Measurements from ENCODE around the gene DLGAP1. TPM values are rescaled to one million over a fixed set of nuclear protein-coding genes. Genes with fewer than 3 reads are reported as not detected.

Gene DLGAP1
- total RNA-seq, 1 experiment from 2014 or later, result 0.39 TPM

DNA sequence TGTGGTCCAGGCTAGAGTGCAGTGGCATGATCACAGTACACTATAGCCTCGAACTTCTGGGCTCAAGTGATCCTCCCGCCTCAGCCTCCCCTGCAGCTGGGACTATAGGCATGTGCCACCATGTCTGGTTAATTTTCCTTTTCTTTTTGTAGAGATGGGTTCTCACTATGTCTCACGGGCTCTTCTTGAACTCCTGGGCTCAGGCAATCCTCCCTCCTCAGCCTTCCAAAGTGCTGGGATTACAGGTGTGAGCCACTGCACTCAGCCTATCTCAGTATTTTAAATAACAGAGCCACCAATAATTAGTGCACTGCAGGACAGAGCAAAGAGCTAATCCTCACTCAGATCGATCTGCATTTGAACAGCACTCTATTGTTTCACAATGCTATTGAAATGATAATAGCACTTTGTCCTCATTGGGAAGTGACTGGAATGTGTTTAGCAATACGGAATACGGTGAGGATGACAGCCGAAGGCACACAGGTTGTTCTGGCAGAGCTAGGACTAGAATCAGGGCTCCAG lies 335.9 kb downstream of the DLGAP1 start (continued):
- TF ChIP-seq, protein P1, sequence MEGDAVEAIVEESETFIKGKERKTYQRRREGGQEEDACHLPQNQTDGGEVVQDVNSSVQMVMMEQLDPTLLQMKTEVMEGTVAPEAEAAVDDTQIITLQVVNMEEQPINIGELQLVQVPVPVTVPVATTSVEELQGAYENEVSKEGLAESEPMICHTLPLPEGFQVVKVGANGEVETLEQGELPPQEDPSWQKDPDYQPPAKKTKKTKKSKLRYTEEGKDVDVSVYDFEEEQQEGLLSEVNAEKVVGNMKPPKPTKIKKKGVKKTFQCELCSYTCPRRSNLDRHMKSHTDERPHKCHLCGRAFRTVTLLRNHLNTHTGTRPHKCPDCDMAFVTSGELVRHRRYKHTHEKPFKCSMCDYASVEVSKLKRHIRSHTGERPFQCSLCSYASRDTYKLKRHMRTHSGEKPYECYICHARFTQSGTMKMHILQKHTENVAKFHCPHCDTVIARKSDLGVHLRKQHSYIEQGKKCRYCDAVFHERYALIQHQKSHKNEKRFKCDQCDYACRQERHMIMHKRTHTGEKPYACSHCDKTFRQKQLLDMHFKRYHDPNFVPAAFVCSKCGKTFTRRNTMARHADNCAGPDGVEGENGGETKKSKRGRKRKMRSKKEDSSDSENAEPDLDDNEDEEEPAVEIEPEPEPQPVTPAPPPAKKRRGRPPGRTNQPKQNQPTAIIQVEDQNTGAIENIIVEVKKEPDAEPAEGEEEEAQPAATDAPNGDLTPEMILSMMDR (IDR thresholded peaks at IDR 0.05 in 2 of 3, conservative IDR thresholded peaks at IDR 0.05 in 1 of 3; ENCODE audit: borderline replicate concordance in 1 of 3, insufficient read depth in 1 of 3, low read depth in 2 of 3, low read length in 2 of 3), result no peak
- TF ChIP-seq POLR2A (IDR thresholded peaks at IDR 0.05; ENCODE audit: borderline replicate concordance, extremely low read depth, insufficient read depth, insufficient read length), result no peak
- no peak for TF ChIP-seq RAD21 (IDR thresholded peaks at IDR 0.05; ENCODE audit: low read depth)

DNA sequence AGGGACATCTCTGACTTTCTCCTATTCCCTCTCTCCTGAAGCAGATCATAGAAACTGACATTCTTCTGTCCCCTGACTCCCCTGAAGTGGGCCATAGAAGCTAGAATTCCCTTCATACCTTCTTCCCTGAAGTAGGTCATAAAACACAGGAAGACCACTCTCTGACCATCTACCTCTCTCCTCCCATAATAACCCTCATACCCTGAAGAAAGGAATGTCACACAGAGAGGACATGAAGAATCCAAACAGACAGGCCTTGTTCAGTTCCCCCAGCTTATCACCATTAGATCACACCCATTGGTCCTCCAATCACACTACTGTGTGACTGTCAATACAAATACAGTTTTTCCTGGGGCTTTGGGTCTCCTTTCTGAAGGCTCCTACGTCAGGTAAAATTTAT lies 347.1 kb downstream of the DLGAP1 start:
- H4K20me1 ChIP-seq (ENCODE audit: insufficient read depth), result no peaks in the 10 kb centered on the region
- H3K27ac ChIP-seq (ENCODE audit: low read depth, low read length), result no peak overlapping the region
- BruUV-seq (replicated peaks), result no TSS peak
- H3K36me3 ChIP-seq (ENCODE audit: control insufficient read depth in 1 of 2, insufficient read depth in 2 of 2, low read length in 2 of 2), result no peaks in the 10 kb centered on the region
- no peak overlapping the region for H3K9ac ChIP-seq (ENCODE audit: low read length)
- TF ChIP-seq SIN3A (IDR thresholded peaks at IDR 0.05; ENCODE audit: low read depth), result no peak
- DNase-seq (ENCODE audit: low read depth, low spot score), result no peak
- POLR2A ChIA-PET, result no interaction called here
- no peaks in the 10 kb centered on the region for H3K9me2 ChIP-seq (ENCODE audit: insufficient read depth)
- no peak for ATAC-seq
- no peaks in the 10 kb centered on the region for H3K9me3 ChIP-seq (ENCODE audit: control insufficient read depth in 1 of 2, insufficient read depth in 1 of 2, low read depth in 1 of 2, low read length in 2 of 2)
- RAD21 ChIA-PET (ENCODE audit: low non-redundant PET in 1 of 2, low total read pairs in 2 of 2, uncharacterized antibody in 2 of 2, unreplicated experiment in 2 of 2), result no interaction called here
- no peak overlapping the region for H3K4me3 ChIP-seq (replicated peaks in 1 of 2; ENCODE audit: low read depth in 1 of 2, low read length in 2 of 2)
- H3K79me2 ChIP-seq (ENCODE audit: insufficient read depth, low read length), result no peaks in the 10 kb centered on the region
- H3K27me3 ChIP-seq (ENCODE audit: insufficient read depth, low read length), result no peaks in the 10 kb centered on the region
- no peaks in the 10 kb centered on the region for H3K4me1 ChIP-seq (ENCODE audit: control insufficient read depth in 1 of 2, insufficient read depth in 2 of 2, low read length in 2 of 2)
- intact Hi-C loops (cut with micrococcal nuclease), result no loop called here
- CTCF ChIA-PET, result interaction anchor here (0.8 to 3.6 kb wide), 3 partner anchors 10 to 113 kb away, joined by 3 to 10 read pairs (median 4); no protein-coding TSS in a partner anchor
- no peak overlapping the region for H3K4me2 ChIP-seq (ENCODE audit: low read length)
- no peak overlapping the region for H2AFZ ChIP-seq (ENCODE audit: low read depth, low read length, poor library complexity, severe bottlenecking)

DNA sequence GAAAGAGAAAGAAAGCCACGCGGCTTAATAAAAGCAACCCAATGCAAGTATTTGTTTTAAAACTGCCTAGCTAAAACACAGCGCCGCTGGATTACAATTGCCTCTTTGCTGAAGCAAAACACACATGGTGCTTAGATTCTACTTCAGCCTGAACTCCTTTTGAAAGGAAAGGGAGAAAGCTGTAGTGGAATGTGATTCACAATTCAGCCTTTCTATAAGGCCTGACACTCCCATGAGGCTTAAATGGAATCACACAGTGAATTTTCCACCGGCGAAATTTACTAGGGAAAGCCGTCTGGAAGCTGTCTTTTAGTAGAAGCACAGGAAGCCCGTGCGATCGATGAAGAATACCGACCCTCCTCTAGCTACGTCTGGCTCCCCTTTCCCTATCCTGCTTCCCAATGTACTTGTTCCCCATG lies 348.0 kb downstream of the DLGAP1 start:
- H3K36me3 ChIP-seq (ENCODE audit: control insufficient read depth in 1 of 2, insufficient read depth in 2 of 2, low read length in 2 of 2), result no peaks in the 10 kb centered on the region
- H3K4me2 ChIP-seq (ENCODE audit: low read length), result no peak overlapping the region
- no peaks in the 10 kb centered on the region for H3K9me3 ChIP-seq (ENCODE audit: control insufficient read depth in 1 of 2, insufficient read depth in 1 of 2, low read depth in 1 of 2, low read length in 2 of 2)
- H3K79me2 ChIP-seq (ENCODE audit: insufficient read depth, low read length), result no peaks in the 10 kb centered on the region
- ATAC-seq (no peak), DNase-seq (ENCODE audit: low read depth, low spot score) (no peak)
- CTCF ChIA-PET, result interaction anchor here (0.7 to 3.6 kb wide), 9 partner anchors 9 to 950 kb away, joined by 3 to 10 read pairs (median 4); no protein-coding TSS in a partner anchor
- no peaks in the 10 kb centered on the region for H3K27me3 ChIP-seq (ENCODE audit: insufficient read depth, low read length)
- intact Hi-C loops (cut with micrococcal nuclease), result no loop called here
- no peaks in the 10 kb centered on the region for H3K9me2 ChIP-seq (ENCODE audit: insufficient read depth)
- no peaks in the 10 kb centered on the region for H4K20me1 ChIP-seq (ENCODE audit: insufficient read depth)
- POLR2A ChIA-PET, result no interaction called here
- H2AFZ ChIP-seq (ENCODE audit: low read depth, low read length, poor library complexity, severe bottlenecking), result no peak overlapping the region
- no TSS peak for BruUV-seq (replicated peaks)
- no peak overlapping the region for H3K4me3 ChIP-seq (replicated peaks in 1 of 2; ENCODE audit: low read depth in 1 of 2, low read length in 2 of 2)
- RAD21 ChIA-PET (ENCODE audit: low non-redundant PET in 1 of 2, low total read pairs in 2 of 2, uncharacterized antibody in 2 of 2, unreplicated experiment in 2 of 2), result no interaction called here
- no peak overlapping the region for H3K27ac ChIP-seq (ENCODE audit: low read depth, low read length)
- H3K9ac ChIP-seq (ENCODE audit: low read length), result no peak overlapping the region
- no peaks in the 10 kb centered on the region for H3K4me1 ChIP-seq (ENCODE audit: control insufficient read depth in 1 of 2, insufficient read depth in 2 of 2, low read length in 2 of 2)
- TF ChIP-seq YY1 (IDR thresholded peaks at IDR 0.05; ENCODE audit: extremely low read depth, insufficient replicate concordance, low read depth, low read length), result no peak
- no peak for TF ChIP-seq ELF1 (IDR thresholded peaks at IDR 0.05; ENCODE audit: borderline replicate concordance, low read depth)
- TF ChIP-seq POLR2A (IDR thresholded peaks at IDR 0.05; ENCODE audit: borderline replicate concordance, extremely low read depth, insufficient read depth, insufficient read length), result no peak
- TF ChIP-seq, protein P1 (IDR thresholded peaks at IDR 0.05 in 2 of 3, conservative IDR thresholded peaks at IDR 0.05 in 1 of 3; ENCODE audit: borderline replicate concordance in 1 of 3, insufficient read depth in 1 of 3, low read depth in 2 of 3, low read length in 2 of 3), result no peak
- no peak for TF ChIP-seq RAD21 (IDR thresholded peaks at IDR 0.05; ENCODE audit: low read depth)
- TF ChIP-seq JUND (IDR thresholded peaks at IDR 0.05), result no peak
- TF ChIP-seq EZH2 (IDR thresholded peaks at IDR 0.05), result no peak
- no peak for TF ChIP-seq TCF7L2 (IDR thresholded peaks at IDR 0.05; ENCODE audit: borderline replicate concordance, extremely low read depth, insufficient read depth, insufficient read length)
- TF ChIP-seq SRF (IDR thresholded peaks at IDR 0.05; ENCODE audit: low read depth), result no peak
- no peak for TF ChIP-seq ZFX (IDR thresholded peaks at IDR 0.05)
- TF ChIP-seq FOSL1 (IDR thresholded peaks at IDR 0.05; ENCODE audit: low read depth), result no peak
- TF ChIP-seq EZH2phosphoT487 (IDR thresholded peaks at IDR 0.05; ENCODE audit: borderline replicate concordance), result no peak
- no peak for TF ChIP-seq SP1 (IDR thresholded peaks at IDR 0.05; ENCODE audit: low read depth)
- no peak for TF ChIP-seq EGR1 (IDR thresholded peaks at IDR 0.05; ENCODE audit: low read depth)

Data from HCT116 (cell line).